ENCODE measurements around the gene CRABP1. TPM values are rescaled to one million over a fixed set of nuclear protein-coding genes. Genes with fewer than 3 reads are reported as not detected.

The CRABP1 gene
- polyA plus RNA-seq, 2 of the 4 experiments (the other 2 are of a cell fraction), result 0.57 to 1.1 TPM

DNA sequence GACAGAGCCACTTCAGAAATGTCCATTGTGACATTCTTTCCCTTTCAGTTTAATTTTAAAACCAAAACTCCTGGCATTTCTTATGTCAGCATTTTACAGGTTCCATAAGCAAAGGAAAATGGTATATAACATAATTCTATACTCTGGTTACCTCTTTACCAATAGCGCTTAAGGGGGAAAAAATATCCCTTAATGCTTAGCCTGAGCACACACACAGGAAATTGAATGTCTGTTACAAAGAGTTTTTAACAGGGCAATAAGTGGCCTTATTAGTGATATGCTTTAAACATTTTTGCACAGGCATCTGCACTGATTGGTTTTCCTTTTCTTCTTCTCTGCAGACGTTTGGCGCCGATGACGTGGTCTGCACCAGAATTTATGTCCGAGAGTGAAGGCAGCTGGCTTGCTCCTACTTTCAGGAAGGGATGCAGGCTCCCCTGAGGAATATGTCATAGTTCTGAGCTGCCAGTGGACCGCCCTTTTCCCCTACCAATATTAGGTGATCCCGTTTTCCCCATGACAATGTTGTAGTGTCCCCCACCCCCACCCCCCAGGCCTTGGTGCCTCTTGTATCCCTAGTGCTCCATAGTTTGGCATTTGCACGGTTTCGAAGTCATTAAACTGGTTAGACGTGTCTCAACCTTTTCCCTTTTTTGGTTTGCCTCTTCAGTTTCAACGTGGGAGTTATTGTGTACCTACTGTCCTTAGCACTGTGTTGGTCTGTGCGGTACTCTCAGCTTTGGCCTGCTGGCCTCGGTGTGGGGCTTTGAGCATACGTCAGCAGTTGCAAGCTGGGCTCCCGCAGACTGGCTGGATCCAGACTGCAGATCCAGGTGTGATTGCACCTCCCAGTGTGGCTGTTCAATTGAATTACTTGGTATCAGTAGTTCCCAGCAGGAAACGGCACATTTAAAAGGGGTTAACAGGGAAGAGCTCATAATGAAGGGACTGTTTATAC, 7.7 kb downstream of the CRABP1 start:
- CTCF ChIA-PET, result interaction anchor here (1.0 to 4.2 kb wide), 5 partner anchors 9 to 75 kb away, joined by 3 to 14 read pairs (median 3); no protein-coding TSS in a partner anchor
- Histone ChIP-seq H3K9me3 (no peaks in the 10 kb centered on the region), H3K4me1 (no peaks in the 10 kb centered on the region), H3K4me2 (no peak overlapping the region), H3K27ac (no peak overlapping the region), H3K4me3 (no peak overlapping the region)
- ATAC-seq (no peak), FAIRE-seq (no peak), DNase-seq (ENCODE audit: low read depth in 1 of 2, low spot score in 1 of 2) (no peak)
- TF ChIP-seq KDM5A (IDR thresholded peaks at IDR 0.05), result no peak
- TF ChIP-seq MAFK (IDR thresholded peaks at IDR 0.05; ENCODE audit: partially characterized antibody), result no peak
- TF ChIP-seq JUNB (IDR thresholded peaks at IDR 0.05), result no peak
- no peak for TF ChIP-seq GATA3 (IDR thresholded peaks at IDR 0.05; ENCODE audit: borderline replicate concordance)
- TF ChIP-seq CBX8 (IDR thresholded peaks at IDR 0.05), result no peak
- no peak for TF ChIP-seq ZFP36 (IDR thresholded peaks at IDR 0.05; ENCODE audit: borderline replicate concordance, partially characterized antibody)
- no peak for TF ChIP-seq ZC3H11A (IDR thresholded peaks at IDR 0.05)
- no peak for TF ChIP-seq ZNF302 (CRISPR knock-in tag; IDR thresholded peaks at IDR 0.05)
- TF ChIP-seq MYC (IDR thresholded peaks at IDR 0.05; ENCODE audit: borderline replicate concordance, low read length), result no peak
- no peak for TF ChIP-seq CHD2 (IDR thresholded peaks at IDR 0.05; ENCODE audit: low read length, partially characterized antibody)
- TF ChIP-seq HOXB13 (CRISPR knock-in tag; IDR thresholded peaks at IDR 0.05; ENCODE audit: low read depth), result no peak
- TF ChIP-seq TP53 (CRISPR knock-in tag; IDR thresholded peaks at IDR 0.05), result no peak
- no peak for TF ChIP-seq ZSCAN20 (CRISPR knock-in tag; IDR thresholded peaks at IDR 0.05)
- POLR2A ChIA-PET, result no interaction called here
- WGBS (ENCODE audit: missing lambda C conversion rate), result 62% methylated on average over 17 of the region's 17 CpGs

DNA sequence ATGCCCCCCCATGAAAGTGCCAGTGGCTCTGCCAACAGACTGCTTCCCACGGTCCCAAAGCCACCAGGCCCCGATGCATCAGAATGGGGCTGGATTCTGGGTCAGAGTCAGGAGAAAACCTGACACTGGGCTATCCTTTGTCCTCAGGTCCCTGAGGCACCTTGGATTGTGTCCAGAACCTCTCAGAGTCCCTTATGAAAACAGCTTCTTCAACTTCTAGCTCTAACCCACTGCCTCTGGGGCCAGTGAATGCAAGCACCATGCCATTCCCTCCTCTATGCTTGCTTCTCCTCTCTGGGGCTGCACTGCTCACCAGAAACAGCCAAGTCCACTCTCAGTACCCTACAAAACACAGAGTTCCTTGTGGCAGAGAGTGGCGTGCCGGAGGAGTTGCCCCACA, 9.9 kb downstream of the CRABP1 start:
- ChIA-PET CTCF (interaction anchor here (0.8 to 1.7 kb wide), 5 partner anchors 9 to 43 kb away, joined by 3 to 4 read pairs (median 3); no protein-coding TSS in a partner anchor), POLR2A (no interaction called here)
- Histone ChIP-seq H3K4me3 (no peak overlapping the region), H3K9me3 (no peaks in the 10 kb centered on the region), H3K4me1 (no peaks in the 10 kb centered on the region), H3K27ac (no peak overlapping the region), H3K4me2 (no peak overlapping the region)
- WGBS (ENCODE audit: missing lambda C conversion rate), result 44% methylated on average over 4 of the region's 4 CpGs
- no peak for DNase-seq (ENCODE audit: low read depth in 1 of 2, low spot score in 1 of 2)
- ATAC-seq, result no peak
- no peak for FAIRE-seq
- TF ChIP-seq RCOR1 (IDR thresholded peaks at IDR 0.05; ENCODE audit: low read depth, low read length) (no peak), TP53 (CRISPR knock-in tag; IDR thresholded peaks at IDR 0.05) (no peak), CHD2 (IDR thresholded peaks at IDR 0.05; ENCODE audit: low read length, partially characterized antibody) (no peak), HDAC2 (IDR thresholded peaks at IDR 0.05) (no peak), NFE2L2 (conservative IDR thresholded peaks at IDR 0.05; ENCODE audit: low read length) (no peak), HOXA7 (CRISPR knock-in tag; IDR thresholded peaks at IDR 0.05) (no peak), MAZ (IDR thresholded peaks at IDR 0.05; ENCODE audit: borderline replicate concordance, low read depth, low read length) (no peak), KDM1A (IDR thresholded peaks at IDR 0.05; ENCODE audit: low read depth) (no peak), GATA3 (IDR thresholded peaks at IDR 0.05; ENCODE audit: borderline replicate concordance) (no peak), NR3C1 (IDR thresholded peaks at IDR 0.05) (no peak), FOXS1 (CRISPR knock-in tag; IDR thresholded peaks at IDR 0.05) (no peak), TFCP2L1 (CRISPR knock-in tag; IDR thresholded peaks at IDR 0.05) (no peak), POLR2A (IDR thresholded peaks at IDR 0.05; ENCODE audit: low read length) (no peak), RAD21 (conservative IDR thresholded peaks at IDR 0.05 in 1 of 2, IDR thresholded peaks at IDR 0.05 in 1 of 2) (no peak)
- TF ChIP-seq, protein P1, sequence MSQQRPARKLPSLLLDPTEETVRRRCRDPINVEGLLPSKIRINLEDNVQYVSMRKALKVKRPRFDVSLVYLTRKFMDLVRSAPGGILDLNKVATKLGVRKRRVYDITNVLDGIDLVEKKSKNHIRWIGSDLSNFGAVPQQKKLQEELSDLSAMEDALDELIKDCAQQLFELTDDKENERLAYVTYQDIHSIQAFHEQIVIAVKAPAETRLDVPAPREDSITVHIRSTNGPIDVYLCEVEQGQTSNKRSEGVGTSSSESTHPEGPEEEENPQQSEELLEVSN (IDR thresholded peaks at IDR 0.05; ENCODE audit: borderline replicate concordance, low read depth), result no peak
- TF ChIP-seq, protein P2, sequence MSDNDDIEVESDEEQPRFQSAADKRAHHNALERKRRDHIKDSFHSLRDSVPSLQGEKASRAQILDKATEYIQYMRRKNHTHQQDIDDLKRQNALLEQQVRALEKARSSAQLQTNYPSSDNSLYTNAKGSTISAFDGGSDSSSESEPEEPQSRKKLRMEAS (IDR thresholded peaks at IDR 0.05), result no peak
- TF ChIP-seq, protein P3, sequence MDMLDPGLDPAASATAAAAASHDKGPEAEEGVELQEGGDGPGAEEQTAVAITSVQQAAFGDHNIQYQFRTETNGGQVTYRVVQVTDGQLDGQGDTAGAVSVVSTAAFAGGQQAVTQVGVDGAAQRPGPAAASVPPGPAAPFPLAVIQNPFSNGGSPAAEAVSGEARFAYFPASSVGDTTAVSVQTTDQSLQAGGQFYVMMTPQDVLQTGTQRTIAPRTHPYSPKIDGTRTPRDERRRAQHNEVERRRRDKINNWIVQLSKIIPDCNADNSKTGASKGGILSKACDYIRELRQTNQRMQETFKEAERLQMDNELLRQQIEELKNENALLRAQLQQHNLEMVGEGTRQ (IDR thresholded peaks at IDR 0.05), result no peak
- TF ChIP-seq, protein P4, sequence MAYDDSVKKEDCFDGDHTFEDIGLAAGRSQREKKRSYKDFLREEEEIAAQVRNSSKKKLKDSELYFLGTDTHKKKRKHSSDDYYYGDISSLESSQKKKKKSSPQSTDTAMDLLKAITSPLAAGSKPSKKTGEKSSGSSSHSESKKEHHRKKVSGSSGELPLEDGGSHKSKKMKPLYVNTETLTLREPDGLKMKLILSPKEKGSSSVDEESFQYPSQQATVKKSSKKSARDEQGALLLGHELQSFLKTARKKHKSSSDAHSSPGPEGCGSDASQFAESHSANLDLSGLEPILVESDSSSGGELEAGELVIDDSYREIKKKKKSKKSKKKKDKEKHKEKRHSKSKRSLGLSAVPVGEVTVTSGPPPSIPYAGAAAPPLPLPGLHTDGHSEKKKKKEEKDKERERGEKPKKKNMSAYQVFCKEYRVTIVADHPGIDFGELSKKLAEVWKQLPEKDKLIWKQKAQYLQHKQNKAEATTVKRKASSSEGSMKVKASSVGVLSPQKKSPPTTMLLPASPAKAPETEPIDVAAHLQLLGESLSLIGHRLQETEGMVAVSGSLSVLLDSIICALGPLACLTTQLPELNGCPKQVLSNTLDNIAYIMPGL (CRISPR knock-in tag; IDR thresholded peaks at IDR 0.05; ENCODE audit: borderline replicate concordance), result no peak
